ENCODE results near the gene DNAJA1.
A peak's percentile ranks its signal among the peaks of the same experiment; 100 is the strongest.
"Not testable (repeated sequence)": the region's sequence is repeated elsewhere in the genome, so short reads cannot be mapped to it uniquely, and the experiment has no call there.

DNAJA1 gene

GRCh38 chr9:33082538-33083326, 57.7 kb downstream of the DNAJA1 start:
- peak; percentile 47 for DNase-seq

- DNase-seq, result not testable (repeated sequence)
Measured at GRCh38 chr9:33085672-33086071, 60.6 kb downstream of the DNAJA1 start.
